HFFc6 (cell line): Measurements from ENCODE around the gene MRM1. TPM values are rescaled to one million over a fixed set of nuclear protein-coding genes. Genes with fewer than 3 reads are reported as not detected.

ENCODE experiments used
- DNase-seq: peaks from one replicate; pipeline ENCODE4 v3.0.0-alpha.2; 2018
- H3K27ac Mint-ChIP-seq: 2 replicates; pipeline ENCODE4 v1.8.0; 2020; ENCODE audit warnings: mild to moderate bottlenecking, mixed read lengths
- H3K27me3 Mint-ChIP-seq: 2 replicates; pipeline ENCODE4 v1.8.0; 2021; ENCODE audit warnings: mild to moderate bottlenecking, moderate library complexity, mixed read lengths; ENCODE audit not compliant: insufficient read depth
- H3K36me3 Mint-ChIP-seq: 2 replicates; pipeline ENCODE4 v1.8.0; 2021; ENCODE audit warnings: low read depth, mixed read lengths
- H3K4me1 Mint-ChIP-seq: 2 replicates; pipeline ENCODE4 v1.8.0; 2020; ENCODE audit warnings: low read depth, mixed read lengths
- H3K4me3 Mint-ChIP-seq: 2 replicates; pipeline ENCODE4 v1.8.0; 2020; ENCODE audit warnings: mild to moderate bottlenecking, moderate library complexity, mixed read lengths
- H3K9me3 Mint-ChIP-seq: 2 replicates; pipeline ENCODE4 v1.8.0; 2020; ENCODE audit warnings: mild to moderate bottlenecking, mixed read lengths
- total RNA-seq, 6 experiments: library from RNA; stranded (reverse); fragmentation: NEBNext Ultra II Directional; extraction: Animal tissue kit (Norgen Biotek cat#: 25700); gene quantifications; 2 replicates in 1 of 6; 3 replicates in 5 of 6; pipeline ENCODE4 v1.2.3, GENCODE V29; 2021
- TF ChIP-seq, protein P1 (sequence below): fragments of 200-600 bp; sonication (generic); IDR thresholded peaks from 2 replicates; pipeline ENCODE4 v1.5.0; 2021; ENCODE audit warnings: antibody characterized with exemption, mild to moderate bottlenecking

MRM1 gene
- total RNA-seq, 6 experiments from 2014 or later = 7.3 to 11.4 (median 7.9) TPM

DNA sequence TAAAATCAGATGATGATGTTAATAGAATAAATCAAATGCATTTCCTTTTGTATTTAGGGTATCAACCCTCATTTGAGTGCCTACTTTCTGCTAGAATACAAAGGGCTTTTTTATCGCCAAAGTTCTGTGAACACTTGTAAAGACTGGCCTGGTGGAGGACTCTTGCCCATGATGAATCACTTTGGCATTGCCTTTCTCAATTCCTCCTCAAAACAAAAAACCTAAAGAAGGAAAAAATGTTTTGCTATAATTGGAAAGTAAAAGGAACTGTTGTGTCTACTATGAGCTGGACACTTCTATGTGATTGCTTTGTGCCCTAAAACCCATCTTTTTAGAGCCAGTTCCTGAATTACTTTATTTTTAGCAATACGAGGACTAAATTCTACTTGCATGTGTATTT, 22.7 kb upstream of the MRM1 start:
- Mint-ChIP-seq H3K36me3 (peaks cover 26% of the 10 kb centered on the region), H3K27ac (no peak overlapping the region), H3K9me3 (no peaks in the 10 kb centered on the region), H3K4me1 (peaks cover 19% of the 10 kb centered on the region), H3K27me3 (no peaks in the 10 kb centered on the region; the same call in none of the 2 replicates), H3K4me3 (no peak overlapping the region)
- TF ChIP-seq, protein P1, sequence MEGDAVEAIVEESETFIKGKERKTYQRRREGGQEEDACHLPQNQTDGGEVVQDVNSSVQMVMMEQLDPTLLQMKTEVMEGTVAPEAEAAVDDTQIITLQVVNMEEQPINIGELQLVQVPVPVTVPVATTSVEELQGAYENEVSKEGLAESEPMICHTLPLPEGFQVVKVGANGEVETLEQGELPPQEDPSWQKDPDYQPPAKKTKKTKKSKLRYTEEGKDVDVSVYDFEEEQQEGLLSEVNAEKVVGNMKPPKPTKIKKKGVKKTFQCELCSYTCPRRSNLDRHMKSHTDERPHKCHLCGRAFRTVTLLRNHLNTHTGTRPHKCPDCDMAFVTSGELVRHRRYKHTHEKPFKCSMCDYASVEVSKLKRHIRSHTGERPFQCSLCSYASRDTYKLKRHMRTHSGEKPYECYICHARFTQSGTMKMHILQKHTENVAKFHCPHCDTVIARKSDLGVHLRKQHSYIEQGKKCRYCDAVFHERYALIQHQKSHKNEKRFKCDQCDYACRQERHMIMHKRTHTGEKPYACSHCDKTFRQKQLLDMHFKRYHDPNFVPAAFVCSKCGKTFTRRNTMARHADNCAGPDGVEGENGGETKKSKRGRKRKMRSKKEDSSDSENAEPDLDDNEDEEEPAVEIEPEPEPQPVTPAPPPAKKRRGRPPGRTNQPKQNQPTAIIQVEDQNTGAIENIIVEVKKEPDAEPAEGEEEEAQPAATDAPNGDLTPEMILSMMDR = no peak
- DNase-seq = no peak

DNA sequence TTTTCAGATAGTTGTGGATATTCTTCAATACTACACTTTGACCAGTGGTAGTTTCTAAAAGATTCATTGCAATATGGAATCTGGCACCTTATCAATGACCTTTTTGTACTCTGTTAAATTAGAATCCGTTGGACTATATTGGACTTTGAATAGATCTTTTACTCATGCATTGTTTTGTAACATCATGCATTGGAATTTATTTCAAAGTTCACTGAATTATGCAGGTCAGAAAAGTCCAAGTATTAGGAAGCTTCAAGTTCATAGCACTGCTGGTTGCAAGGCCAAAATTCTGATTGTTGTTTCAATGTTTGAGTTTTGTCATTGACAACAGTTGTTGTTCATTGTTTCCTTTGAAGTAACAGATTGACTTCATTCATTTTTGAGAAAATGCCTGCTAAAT, 17.6 kb upstream of the MRM1 start:
- Mint-ChIP-seq H3K4me1 (peaks cover 7% of the 10 kb centered on the region), H3K9me3 (no peaks in the 10 kb centered on the region), H3K27me3 (no peaks in the 10 kb centered on the region; the same call in 1 of the 2 replicates), H3K4me3 (no peak overlapping the region), H3K27ac (no peak overlapping the region), H3K36me3 (peaks cover 20% of the 10 kb centered on the region)
- TF ChIP-seq, protein P1 = no peak
- no peak for DNase-seq

DNA sequence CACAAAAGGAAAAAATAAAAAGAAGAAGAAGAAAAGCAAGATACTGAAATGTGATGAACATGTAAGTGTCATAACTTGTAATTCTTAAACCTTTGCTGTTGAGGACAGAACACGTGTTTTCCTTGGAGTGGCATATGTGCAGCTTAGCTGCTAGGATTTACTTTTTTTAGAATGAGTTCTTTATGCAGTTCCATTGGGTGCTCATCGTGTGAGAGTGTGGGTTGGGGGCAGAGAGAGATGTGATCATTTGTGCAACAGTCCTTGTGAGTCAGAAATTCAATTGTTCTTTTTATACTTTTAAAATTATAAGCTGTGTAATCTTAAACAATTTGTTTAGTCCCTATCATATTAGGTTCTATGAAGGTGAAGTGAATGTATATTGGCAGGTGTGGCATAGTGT, 15.2 kb upstream of the MRM1 start:
- Mint-ChIP-seq H3K9me3 (no peaks in the 10 kb centered on the region), H3K27ac (no peak overlapping the region), H3K27me3 (peaks cover under 1% of the 10 kb centered on the region; the same call in 1 of the 2 replicates), H3K4me3 (no peak overlapping the region), H3K36me3 (peaks cover 28% of the 10 kb centered on the region), H3K4me1 (peaks cover 7% of the 10 kb centered on the region)
- DNase-seq = no peak
- TF ChIP-seq, protein P1 = no peak

DNA sequence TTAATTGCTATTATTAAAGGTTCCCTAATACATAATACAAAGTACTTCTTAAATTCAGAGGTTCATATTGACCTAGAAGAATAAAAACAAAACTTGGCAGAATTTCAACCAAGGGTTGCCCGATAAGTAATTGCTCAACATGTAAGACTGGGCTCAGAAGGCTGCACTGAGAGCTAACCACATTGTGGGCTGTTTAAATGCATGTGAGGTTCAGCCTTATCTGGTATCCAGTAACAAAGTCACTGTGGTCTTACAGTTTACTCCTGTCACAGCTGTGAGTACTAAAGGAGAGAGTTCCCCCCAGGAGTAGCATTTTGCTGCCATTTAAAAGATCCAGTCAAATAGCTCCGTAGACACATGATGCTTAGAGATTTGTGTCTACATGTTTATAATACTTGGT, 11.3 kb upstream of the MRM1 start:
- peaks cover 11% of the 10 kb centered on the region for H3K27me3 Mint-ChIP-seq
- peaks cover 21% of the 10 kb centered on the region for H3K4me1 Mint-ChIP-seq
- DNase-seq = no peak
- TF ChIP-seq, protein P1 = no peak
- no peak overlapping the region for H3K4me3 Mint-ChIP-seq
- no peaks in the 10 kb centered on the region for H3K9me3 Mint-ChIP-seq
- peak overlapping the region; percentile 48 for H3K27ac Mint-ChIP-seq
- H3K36me3 Mint-ChIP-seq = peaks cover 26% of the 10 kb centered on the region

DNA sequence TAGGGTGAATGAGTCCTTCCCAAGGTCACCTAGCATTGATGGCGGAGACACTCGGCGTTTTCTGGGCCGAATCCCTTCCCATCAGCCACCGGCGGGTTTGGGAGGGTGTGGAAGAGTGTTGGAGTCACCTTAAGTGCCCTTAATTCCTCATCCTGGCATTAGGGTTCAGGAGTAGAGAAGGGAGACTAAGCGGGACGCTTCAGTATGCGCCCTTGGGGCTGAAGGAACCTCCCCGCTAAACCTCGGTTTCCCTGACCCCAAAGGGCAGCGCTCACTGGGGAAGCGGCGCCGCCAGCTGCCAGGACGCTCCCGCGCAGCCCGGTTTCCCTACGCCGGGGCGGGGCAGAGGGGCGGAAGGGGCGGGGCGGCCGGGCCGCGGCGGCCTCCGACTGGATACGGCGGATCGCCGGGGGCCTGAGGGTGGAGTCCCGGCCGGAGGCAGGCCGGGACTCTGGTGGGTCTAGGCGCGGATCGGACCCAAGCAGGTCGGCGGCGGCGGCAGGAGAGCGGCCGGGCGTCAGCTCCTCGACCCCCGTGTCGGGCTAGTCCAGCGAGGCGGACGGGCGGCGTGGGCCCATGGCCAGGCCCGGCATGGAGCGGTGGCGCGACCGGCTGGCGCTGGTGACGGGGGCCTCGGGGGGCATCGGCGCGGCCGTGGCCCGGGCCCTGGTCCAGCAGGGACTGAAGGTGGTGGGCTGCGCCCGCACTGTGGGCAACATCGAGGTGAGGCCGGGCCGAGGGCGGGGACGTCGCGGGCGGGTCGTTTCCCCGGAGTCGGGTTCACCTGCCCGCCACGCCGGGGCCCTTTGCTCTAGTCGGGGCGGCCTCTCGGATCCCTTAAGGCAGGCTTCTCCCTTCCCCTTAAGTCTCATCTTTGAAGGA, 9.7 kb upstream of the MRM1 start, which contains the start of gene DHRS11:
Gene DHRS11, plus strand, starts transcription at position 446 of the 882 bp plus-strand sequence. Its CDS starts 131 bp downstream, at position 577.
- peaks cover 19% of the 10 kb centered on the region for H3K36me3 Mint-ChIP-seq
- peaks cover 11% of the 10 kb centered on the region for H3K27me3 Mint-ChIP-seq
- H3K4me1 Mint-ChIP-seq = peaks cover 21% of the 10 kb centered on the region
- TF ChIP-seq, protein P1 = no peak
- peak within 1 kb of the TSS; percentile 87 for H3K4me3 Mint-ChIP-seq
- DNase-seq = peak; percentile 57
- no peaks in the 10 kb centered on the region for H3K9me3 Mint-ChIP-seq
- peak within 1 kb of the TSS; percentile 72 for H3K27ac Mint-ChIP-seq
